ENCODE measurements around the gene NQO1. TPM values are rescaled to one million over a fixed set of nuclear protein-coding genes. Genes with fewer than 3 reads are reported as not detected.

The NQO1 gene
- total and polyA plus RNA-seq, 9 of the 15 experiments (the other 6 are each of a cell fraction or from before 2014, with no cell fraction given): 96.7 to 198 (median 122) TPM

GRCh38 chr16:69761983-69762813 lies 35.8 kb upstream of the NQO1 start, which contains the start of gene WWP2 (continued):
- TF ChIP-seq FOS (IDR thresholded peaks at IDR 0.05; ENCODE audit: extremely low read depth, insufficient read length): peak; percentile 77
- no peak for TF ChIP-seq HDAC2 (IDR thresholded peaks at IDR 0.05)
- TF ChIP-seq ZNF384 (IDR thresholded peaks at IDR 0.05; ENCODE audit: low read depth, low read length): no peak
- TF ChIP-seq C11orf30 (IDR thresholded peaks at IDR 0.05; ENCODE audit: low read depth): peak; percentile 91
- TF ChIP-seq, protein P1, sequence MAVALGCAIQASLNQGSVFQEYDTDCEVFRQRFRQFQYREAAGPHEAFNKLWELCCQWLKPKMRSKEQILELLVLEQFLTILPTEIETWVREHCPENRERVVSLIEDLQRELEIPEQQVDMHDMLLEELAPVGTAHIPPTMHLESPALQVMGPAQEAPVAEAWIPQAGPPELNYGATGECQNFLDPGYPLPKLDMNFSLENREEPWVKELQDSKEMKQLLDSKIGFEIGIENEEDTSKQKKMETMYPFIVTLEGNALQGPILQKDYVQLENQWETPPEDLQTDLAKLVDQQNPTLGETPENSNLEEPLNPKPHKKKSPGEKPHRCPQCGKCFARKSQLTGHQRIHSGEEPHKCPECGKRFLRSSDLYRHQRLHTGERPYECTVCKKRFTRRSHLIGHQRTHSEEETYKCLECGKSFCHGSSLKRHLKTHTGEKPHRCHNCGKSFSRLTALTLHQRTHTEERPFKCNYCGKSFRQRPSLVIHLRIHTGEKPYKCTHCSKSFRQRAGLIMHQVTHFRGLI (CRISPR knock-in tag; IDR thresholded peaks at IDR 0.05): 0 out of 2 replicates have a peak, but pooled peaks have one; percentile 20
- no peak for TF ChIP-seq CEBPG (CRISPR knock-in tag; IDR thresholded peaks at IDR 0.05)
- TF ChIP-seq CEBPG (tag; conservative IDR thresholded peaks at IDR 0.05 in 1 of 2, IDR thresholded peaks at IDR 0.05 in 1 of 2): no peak
- TF ChIP-seq HMG20B (CRISPR knock-in tag; IDR thresholded peaks at IDR 0.05): no peak
- TF ChIP-seq MBD2 (IDR thresholded peaks at IDR 0.05; ENCODE audit: borderline replicate concordance, low read depth): no peak
- TF ChIP-seq ZNF717 (CRISPR knock-in tag; IDR thresholded peaks at IDR 0.05): no peak
- TF ChIP-seq, protein P2, sequence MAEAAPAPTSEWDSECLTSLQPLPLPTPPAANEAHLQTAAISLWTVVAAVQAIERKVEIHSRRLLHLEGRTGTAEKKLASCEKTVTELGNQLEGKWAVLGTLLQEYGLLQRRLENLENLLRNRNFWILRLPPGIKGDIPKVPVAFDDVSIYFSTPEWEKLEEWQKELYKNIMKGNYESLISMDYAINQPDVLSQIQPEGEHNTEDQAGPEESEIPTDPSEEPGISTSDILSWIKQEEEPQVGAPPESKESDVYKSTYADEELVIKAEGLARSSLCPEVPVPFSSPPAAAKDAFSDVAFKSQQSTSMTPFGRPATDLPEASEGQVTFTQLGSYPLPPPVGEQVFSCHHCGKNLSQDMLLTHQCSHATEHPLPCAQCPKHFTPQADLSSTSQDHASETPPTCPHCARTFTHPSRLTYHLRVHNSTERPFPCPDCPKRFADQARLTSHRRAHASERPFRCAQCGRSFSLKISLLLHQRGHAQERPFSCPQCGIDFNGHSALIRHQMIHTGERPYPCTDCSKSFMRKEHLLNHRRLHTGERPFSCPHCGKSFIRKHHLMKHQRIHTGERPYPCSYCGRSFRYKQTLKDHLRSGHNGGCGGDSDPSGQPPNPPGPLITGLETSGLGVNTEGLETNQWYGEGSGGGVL (CRISPR knock-in tag; IDR thresholded peaks at IDR 0.05): no peak
- TF ChIP-seq, protein P3, sequence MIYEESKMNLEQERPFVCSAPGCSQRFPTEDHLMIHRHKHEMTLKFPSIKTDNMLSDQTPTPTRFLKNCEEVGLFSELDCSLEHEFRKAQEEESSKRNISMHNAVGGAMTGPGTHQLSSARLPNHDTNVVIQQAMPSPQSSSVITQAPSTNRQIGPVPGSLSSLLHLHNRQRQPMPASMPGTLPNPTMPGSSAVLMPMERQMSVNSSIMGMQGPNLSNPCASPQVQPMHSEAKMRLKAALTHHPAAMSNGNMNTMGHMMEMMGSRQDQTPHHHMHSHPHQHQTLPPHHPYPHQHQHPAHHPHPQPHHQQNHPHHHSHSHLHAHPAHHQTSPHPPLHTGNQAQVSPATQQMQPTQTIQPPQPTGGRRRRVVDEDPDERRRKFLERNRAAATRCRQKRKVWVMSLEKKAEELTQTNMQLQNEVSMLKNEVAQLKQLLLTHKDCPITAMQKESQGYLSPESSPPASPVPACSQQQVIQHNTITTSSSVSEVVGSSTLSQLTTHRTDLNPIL (CRISPR knock-in tag; IDR thresholded peaks at IDR 0.05): no peak
- TF ChIP-seq UBTF (IDR thresholded peaks at IDR 0.05; ENCODE audit: borderline replicate concordance in 1 of 2, low read depth in 2 of 2, low read length in 2 of 2): no peak
- 0 out of 4 replicates have a peak, but pooled peaks of 1 of the 2 experiments have one; percentile 35 for TF ChIP-seq CSDE1 (IDR thresholded peaks at IDR 0.05)
- no peak for TF ChIP-seq PPARD (CRISPR knock-in tag; IDR thresholded peaks at IDR 0.05)
- TF ChIP-seq ARID4B (CRISPR knock-in tag; IDR thresholded peaks at IDR 0.05): no peak

Data from K562 (cell line).